Cardiac fibroblast (primary cell): ENCODE results near the gene SEMA6B.

Source experiments
- DNase-seq, 2 donors: peaks; one replicate each; pipeline versions ENCODE4 v3.0.0 to v3.0.0-alpha.2; 2010; ENCODE audit warnings: low read depth in 2 of 2
- H3K4me3 ChIP-seq, 2 donors: replicated peaks in 1 of 2; 1 replicate in 1 of 2; 2 replicates in 1 of 2; pipeline ENCODE4 v1.5.1; 2011; ENCODE audit warnings: low read depth in 2 of 2, low read length in 2 of 2, mild to moderate bottlenecking in 2 of 2, moderate library complexity in 1 of 2
- CTCF ChIP-seq: IDR thresholded peaks from one replicate; pipeline ENCODE4 v1.5.1; 2011; ENCODE audit warnings: low read depth, mild to moderate bottlenecking, low read length, inconsistent platforms

Gene SEMA6B

GRCh38 chr19:4552525-4552819 lies 7.0 kb downstream of the SEMA6B start:
- H3K4me3 ChIP-seq: no peak overlapping the region
- DNase-seq: no peak
- TF ChIP-seq CTCF: no peak

- no peak for TF ChIP-seq CTCF
- H3K4me3 ChIP-seq: no peak overlapping the region
- no peak for DNase-seq
Measured at GRCh38 chr19:4550479-4551050, 8.9 kb downstream of the SEMA6B start.

DNA sequence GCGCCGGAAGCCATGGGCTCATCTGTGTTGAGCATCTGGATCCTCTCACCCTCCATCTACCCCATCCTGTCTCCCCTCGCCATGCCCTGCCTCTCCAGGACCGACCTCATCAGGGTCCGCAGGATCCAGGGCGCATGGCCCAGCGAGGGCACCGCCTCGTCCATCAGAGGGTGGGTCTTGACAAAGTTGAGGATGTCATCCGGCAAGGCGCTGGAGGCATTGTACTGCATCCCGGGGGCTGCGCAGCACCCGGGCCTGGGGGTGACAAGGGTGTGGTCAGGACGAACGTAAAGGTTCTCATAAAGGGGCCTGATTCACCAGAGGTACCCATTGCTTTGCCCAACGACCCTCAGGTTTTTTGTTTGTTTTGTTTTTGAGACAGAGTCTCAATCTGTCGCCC lies 9.5 kb downstream of the SEMA6B start:
- no peak overlapping the region for H3K4me3 ChIP-seq
- DNase-seq: no peak
- TF ChIP-seq CTCF: no peak

- no peak for DNase-seq
- H3K4me3 ChIP-seq: no peak overlapping the region
- no peak for TF ChIP-seq CTCF
Measured at GRCh38 chr19:4548238-4548584, 11.3 kb downstream of the SEMA6B start.

DNA sequence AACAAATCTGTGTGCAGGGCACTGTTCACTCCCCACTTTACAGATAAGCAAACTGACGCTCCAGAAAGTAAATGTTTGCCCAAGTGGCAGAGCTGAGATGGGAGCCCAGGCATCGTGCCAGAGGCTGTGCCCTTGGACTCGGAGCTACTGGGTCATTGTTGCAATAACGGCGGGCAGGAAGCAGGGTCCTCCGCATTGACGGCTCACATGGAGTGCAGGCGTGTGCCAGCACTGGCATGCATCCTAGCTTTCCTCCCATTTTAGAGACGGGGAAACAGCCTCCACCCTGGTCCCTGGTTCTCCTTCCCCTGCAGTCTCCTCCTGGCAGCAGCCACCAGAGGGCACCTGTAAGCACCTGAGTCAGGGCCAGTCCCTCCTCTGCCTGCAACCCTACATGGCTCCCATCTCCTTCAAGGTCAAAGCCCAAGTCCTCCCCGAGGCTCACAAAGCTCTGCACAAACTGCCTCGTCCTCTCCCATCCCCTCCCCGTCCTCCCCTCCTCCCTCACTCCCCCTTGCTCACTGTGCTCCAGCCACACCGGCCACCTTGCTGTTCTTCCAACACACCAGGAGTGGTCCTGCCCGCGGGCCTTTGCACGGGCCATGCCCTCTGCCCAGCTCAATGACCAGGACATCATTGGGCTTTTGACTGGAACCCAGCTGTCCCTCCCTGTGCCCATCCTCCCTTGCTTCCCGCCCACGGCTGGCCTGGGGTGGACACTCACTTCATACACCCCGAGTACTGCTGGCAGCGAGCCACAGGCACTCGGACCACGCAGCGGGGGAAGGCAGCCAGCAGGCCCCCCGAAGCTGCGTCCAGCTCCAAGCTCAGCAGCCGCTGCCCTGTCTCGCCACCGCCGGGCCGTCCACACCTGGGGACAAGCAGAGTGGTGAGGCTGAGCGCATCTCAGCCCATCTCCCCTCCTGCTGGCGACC lies 11.9 kb downstream of the SEMA6B start:
- TF ChIP-seq CTCF: peak; percentile 47
- peak; percentile 29 to 39 for DNase-seq
- no peak overlapping the region for H3K4me3 ChIP-seq

DNA sequence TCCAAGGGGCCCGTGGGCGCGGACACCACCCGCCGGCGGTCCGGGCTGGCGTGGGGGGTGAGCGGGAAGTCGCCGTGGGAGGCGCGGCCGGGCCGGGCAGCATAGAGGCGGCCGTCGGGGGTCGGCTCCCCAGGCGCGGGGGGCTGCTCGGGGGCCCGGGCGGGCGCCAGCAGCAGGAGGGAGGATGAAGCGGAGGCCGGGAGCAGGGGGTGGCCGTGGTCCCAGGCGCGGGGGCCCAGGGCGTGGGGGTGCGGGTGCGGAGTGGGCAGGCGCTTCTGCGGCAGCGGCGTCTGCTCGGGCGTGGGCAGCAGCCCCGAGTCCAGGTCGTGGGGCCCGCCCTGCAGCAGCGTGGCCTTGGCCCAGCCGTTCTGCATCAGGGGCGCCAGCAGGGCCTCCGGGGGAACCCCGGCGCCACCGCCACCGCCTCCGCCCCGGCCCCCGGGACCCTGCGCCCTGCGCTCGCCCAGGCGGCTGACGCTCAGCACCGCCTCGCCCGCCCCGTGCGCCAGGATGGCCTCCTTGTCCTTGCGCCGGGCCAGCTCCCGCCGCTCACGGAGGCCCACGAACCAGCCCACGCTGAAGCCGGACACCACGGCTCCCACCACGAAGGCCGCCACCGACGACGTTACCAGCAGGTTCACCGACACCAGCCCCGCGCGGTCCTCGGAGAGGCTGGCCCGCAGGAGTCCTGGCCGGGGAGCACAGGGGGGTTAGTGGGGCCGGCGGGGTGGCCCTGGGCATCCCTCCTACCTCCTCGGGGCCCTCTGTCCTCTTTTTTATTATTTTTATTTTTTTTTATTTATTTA lies 15.4 kb downstream of the SEMA6B start:
- DNase-seq: no peak
- no peak for TF ChIP-seq CTCF
- no peak overlapping the region for H3K4me3 ChIP-seq
